GM13977 (cell line): ENCODE measurements around the gene ITGA7.

ENCODE experiments used
- DNase-seq: peaks from one replicate; pipeline ENCODE4 v3.0.0; 2012; ENCODE audit warnings: low spot score
- in situ Hi-C: fragments of 300-500 bp; cut with MboI; formaldehyde crosslinking; loops from one replicate; pipeline ENCODE4 v1.12.0; 2022; ENCODE audit warnings: low sequenced_read_pairs, low pct_unique_long_range_greater_than_20kb, mixed read lengths, inconsistent platforms; ENCODE audit not compliant: unreplicated experiment
- TF ChIP-seq, protein P1 (sequence below): IDR thresholded peaks from 2 replicates; pipeline ENCODE4 v1.5.1; 2012; ENCODE audit warnings: mild to moderate bottlenecking, control low read depth; ENCODE audit not compliant: insufficient read depth; ENCODE audit errors: extremely low read depth, missing control alignments

ITGA7 gene

DNA sequence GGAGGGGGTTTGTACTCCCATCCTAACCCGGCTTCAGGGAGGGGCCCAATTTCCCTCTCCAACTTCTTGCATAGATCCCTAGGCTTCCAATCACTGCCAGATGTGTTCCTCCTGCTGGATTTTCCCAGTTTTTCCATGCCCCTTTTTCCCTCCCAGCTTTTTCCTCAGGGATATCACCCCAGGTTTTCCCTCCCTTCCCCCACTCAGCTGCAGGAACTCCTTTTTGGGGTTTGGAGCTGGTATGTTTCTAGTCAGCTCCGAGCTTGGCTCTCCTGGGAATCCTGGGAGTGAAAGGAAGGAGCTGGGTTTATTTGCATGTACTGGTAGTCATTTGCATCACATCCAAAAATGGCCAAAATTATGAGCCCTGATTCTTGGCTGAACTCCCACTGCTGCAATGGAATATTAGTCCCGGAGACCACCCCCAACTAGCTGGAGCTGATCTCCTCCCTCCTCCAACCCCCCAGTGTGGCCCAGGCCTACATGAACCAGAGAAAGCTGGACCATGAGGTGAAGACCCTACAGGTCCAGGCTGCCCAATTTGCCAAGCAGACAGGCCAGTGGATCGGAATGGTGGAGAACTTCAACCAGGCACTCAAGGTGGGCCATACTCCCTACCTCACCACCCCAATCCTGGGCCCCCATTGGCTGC, 11.0 kb upstream of the ITGA7 start:
- in situ Hi-C loops = no loop called here
- no peak for DNase-seq
- TF ChIP-seq, protein P1, sequence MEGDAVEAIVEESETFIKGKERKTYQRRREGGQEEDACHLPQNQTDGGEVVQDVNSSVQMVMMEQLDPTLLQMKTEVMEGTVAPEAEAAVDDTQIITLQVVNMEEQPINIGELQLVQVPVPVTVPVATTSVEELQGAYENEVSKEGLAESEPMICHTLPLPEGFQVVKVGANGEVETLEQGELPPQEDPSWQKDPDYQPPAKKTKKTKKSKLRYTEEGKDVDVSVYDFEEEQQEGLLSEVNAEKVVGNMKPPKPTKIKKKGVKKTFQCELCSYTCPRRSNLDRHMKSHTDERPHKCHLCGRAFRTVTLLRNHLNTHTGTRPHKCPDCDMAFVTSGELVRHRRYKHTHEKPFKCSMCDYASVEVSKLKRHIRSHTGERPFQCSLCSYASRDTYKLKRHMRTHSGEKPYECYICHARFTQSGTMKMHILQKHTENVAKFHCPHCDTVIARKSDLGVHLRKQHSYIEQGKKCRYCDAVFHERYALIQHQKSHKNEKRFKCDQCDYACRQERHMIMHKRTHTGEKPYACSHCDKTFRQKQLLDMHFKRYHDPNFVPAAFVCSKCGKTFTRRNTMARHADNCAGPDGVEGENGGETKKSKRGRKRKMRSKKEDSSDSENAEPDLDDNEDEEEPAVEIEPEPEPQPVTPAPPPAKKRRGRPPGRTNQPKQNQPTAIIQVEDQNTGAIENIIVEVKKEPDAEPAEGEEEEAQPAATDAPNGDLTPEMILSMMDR = no peak

DNA sequence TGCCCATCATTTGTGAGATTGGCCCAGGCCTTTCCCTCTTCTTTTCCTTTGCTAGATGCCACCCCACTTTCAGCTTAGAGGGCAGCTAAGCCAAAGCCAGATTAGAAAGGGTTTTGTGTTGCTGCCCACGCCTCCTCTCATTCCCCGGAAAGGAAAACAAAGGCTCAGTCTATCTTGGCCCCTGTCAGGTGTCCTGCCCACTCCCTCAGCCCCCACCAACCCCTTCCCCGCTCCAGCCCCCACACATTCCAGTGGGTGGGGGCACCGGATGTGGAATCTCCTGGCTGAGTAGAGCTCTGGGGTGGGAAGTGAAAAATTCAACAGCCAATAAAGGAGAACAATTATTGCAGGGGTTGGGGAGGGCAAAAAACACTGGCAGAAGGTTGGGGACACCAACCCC, 10.3 kb upstream of the ITGA7 start:
- DNase-seq = no peak
- TF ChIP-seq, protein P1 = no peak
- in situ Hi-C loops = no loop called here

DNA sequence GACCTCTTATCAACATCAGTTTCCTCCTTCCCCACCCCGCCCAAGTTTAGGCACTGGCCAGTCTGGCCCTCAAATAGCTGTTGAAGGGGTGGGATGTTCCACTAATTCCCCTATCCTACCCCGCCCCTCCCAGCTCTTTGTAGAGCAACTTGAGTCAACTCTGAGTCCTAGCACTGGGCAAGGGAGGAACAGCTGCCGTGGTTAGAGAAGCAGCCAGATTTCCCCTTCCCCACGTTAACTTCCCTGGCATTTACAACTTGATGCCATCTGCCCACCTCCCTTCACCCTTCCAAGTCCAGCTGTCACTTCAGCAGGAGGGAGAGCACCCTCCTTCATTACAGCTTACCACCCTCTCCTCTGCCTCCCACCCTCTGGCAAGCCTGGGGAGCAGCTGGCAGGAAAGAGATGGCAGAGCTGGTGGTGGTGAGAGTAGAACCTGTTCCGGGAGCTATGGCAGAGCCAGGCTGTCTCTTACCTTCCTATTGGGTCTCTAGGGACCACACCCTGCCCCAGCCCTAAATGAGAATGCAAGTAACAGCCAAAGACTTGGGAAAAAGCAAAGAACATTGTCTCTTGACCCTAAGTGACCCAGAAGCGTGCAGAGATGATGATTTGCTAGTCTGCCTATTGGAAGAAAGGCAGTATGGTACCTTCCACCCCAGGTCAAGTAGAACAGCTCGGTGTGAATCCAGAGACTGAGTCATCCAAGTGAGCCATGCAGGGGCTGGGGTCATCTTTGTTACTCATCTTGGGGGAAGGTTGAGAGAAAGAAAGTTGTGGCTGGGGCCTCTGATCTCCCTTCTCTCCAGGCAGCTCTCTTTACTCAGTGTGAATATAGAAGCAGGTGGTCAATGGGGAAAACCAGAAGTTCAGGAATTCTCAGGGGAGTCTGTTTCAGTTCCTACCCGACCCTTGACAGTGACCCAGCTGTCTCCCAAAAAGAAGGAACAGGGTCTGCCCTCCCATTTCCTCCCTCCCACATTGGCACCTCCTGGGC, 9.6 kb upstream of the ITGA7 start:
- TF ChIP-seq, protein P1 = no peak
- DNase-seq = no peak
- in situ Hi-C loops = no loop called here

DNA sequence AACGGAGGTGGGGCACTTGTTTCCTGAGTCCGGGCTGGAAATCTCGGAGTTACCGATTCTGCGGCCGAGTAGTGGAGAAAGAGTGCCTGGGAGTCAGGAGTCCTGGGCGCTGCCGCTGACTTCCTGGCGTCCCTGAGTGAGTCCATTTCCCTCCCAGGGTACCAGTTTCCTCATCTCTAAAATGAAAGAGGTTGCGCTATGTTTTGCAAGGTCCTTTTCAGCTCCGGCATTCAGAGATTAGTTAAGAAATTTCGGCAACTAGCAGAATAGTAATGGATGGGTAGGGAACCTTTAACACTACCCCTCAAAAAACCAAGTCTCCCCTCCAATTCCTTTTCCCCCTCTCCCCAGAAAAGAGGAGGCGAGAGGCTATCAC, 8.9 kb upstream of the ITGA7 start:
- no peak for DNase-seq

DNA sequence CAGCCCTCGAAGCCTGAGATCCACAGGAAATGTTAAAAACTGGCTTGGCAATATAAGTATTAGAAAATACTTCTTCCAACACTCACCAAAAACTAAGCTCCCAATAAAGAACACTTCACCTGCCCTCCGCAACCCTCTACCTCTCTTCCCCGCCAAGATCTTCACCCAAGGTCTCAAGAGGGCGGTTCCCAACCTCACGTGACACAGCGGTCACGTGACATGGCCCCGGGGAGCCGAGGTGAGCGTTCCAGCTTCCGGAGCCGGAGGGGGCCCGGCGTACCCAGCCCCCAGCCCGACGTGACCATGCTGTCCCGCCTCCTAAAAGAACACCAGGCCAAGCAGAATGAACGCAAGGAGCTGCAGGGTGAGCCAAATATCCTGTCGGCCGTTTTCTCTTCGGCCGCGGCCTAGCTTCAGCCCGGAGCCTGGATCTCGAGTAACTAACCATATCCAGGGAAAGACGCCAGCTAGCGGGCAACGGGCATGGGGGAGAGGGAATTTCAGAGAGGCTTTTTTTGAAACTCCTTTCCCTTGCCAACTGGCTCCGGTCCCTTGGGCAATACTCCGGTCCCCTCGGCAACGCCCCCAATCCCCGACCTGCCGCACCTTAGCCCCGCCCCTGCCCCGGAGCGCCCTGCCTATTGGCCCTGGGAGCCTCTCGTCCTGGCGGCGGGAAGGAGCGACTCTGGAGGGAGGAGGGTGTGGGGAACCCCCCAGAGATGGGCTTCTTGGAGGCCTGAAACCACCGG, 8.3 kb upstream of the ITGA7 start, which contains the start of gene BLOC1S1:
Gene BLOC1S1, plus strand, starts transcription at position 214 of the 749 bp plus-strand sequence. Its CDS starts 6 bp downstream, at position 220.
- DNase-seq = peak; percentile 94
- TF ChIP-seq, protein P1 = no peak
- in situ Hi-C loops = no loop called here

More for the DNA sequence above, 8.9 kb upstream of the ITGA7 start:
- in situ Hi-C loops = no loop called here
- TF ChIP-seq, protein P1 = no peak

DNA sequence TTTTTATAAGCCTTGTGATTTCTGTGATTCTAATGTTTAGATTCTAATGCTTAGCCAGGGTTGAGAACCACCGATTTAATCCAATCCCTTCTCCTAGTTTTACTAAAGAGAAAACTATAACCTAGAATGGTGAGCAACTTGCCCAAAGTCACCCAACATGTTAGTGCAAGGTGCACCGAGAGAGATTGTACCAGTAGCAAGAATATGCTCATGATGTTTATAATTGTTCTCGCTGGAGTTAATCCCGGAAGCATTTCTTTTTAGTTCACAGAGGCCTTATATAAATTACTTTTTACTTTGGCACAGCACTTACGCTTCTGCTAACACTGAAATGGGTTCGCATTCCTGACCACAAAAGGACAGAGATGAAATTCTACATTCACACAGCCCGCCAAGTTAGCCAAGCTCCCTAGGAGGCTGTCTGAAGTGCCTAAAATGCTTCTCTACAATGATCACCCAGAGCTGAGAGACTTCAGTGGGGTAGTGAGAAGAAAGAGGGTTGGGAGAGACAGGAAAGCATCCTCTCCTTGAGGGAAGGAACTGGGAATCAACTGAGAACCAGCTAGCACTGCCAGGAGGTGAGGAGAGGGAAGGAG, 7.6 kb upstream of the ITGA7 start:
- in situ Hi-C loops = no loop called here
- no peak for DNase-seq

More for the DNA sequence above, 7.6 kb upstream of the ITGA7 start:
- TF ChIP-seq, protein P1 = no peak
